Activated gamma-delta T cell treated with Interleukin-2 at 50 U/mL for 16 hours (primary cell): ENCODE results near the gene PYGM.
"Not testable (repeated sequence)": the region's sequence is repeated elsewhere in the genome, so short reads cannot be mapped to it uniquely, and the experiment has no call there.

Source experiments
- DNase-seq: peaks from one replicate; pipeline ENCODE4 v3.0.0-alpha.2; 2020

PYGM gene

GRCh38 chr11:64715110-64715509 is 44.7 kb downstream of the PYGM start:
- no peak for DNase-seq

GRCh38 chr11:64714666-64715065 is 45.1 kb downstream of the PYGM start:
- DNase-seq, result no peak

DNA sequence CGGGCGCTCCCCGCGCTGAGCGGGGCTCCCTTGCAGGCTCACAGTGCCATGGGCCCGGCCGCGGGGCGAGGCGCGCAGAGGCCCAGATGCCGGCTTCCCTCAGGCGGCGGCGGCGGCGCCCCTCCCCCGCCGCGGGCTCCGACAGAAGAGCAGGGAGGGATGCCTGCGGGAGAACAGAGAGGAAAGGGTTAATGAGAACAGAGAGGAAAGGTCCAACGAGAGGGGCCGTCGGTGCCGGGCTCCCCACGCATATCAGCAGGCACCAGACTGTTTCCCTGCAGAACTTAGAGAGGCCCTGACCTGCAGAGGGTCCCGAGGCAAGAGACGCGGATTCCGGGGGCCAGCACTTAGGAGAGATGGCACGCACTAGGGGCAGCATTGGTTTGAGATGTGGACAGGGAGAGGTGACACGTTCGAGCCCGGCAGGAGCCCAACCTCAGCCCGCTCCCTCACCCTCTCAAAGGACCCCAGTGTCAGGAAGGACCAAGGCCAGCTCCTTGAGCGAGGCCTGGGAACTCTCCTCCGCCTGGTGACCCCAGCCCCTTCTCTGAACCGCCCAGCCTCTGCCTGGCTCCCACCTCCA is 45.9 kb downstream of the PYGM start:
- DNase-seq, result no peak

- no peak for DNase-seq
Observed at GRCh38 chr11:64713016-64713707, 46.6 kb downstream of the PYGM start.

DNA sequence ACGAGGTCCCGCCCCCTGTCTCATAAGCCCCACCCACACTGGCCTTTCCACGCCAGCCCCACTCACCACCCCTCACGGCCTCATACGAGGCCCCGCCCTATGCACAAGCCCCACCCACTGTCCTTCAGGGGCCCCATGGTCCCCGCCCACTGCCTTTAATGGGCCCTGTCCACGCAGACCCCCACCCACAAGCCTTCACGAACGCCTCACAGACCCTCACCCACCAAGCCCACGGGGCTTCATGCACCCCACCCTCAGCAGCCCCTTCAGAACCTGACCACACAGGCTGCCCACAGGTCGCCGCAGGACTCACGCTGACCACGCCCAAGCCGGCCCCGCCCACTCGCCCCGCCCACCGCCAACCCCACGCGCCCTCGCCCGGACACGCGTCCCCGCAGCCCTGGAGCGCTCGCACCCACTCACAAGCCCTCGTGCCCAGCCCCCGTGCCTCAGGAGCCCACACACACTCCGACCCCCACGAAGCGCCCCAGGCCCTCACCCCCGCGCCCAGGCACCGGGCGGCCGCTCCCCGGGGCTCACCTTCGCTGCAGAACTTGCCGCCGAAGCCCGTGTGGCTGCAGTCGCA is 47.3 kb downstream of the PYGM start:
- DNase-seq, result no peak

DNA sequence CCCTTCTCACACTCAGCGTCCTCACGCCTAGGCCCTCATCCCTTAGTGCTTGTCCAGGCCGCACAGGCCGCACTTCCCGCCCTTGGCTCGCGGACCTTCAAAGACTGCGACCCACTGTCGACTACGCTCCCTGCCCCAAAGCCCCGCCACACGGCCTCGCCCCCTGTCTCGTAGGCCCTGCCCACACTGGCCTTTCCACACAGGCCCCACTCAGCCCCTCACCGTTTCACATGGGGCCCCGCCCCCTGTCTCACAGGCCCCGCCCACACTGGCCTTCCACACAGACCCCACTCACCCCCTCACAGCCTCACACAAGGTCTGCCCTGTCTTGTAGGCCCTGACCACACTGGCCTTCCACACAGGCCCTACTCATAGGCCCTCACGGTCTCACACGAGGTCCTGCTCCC is 47.8 kb downstream of the PYGM start:
- no peak for DNase-seq

DNA sequence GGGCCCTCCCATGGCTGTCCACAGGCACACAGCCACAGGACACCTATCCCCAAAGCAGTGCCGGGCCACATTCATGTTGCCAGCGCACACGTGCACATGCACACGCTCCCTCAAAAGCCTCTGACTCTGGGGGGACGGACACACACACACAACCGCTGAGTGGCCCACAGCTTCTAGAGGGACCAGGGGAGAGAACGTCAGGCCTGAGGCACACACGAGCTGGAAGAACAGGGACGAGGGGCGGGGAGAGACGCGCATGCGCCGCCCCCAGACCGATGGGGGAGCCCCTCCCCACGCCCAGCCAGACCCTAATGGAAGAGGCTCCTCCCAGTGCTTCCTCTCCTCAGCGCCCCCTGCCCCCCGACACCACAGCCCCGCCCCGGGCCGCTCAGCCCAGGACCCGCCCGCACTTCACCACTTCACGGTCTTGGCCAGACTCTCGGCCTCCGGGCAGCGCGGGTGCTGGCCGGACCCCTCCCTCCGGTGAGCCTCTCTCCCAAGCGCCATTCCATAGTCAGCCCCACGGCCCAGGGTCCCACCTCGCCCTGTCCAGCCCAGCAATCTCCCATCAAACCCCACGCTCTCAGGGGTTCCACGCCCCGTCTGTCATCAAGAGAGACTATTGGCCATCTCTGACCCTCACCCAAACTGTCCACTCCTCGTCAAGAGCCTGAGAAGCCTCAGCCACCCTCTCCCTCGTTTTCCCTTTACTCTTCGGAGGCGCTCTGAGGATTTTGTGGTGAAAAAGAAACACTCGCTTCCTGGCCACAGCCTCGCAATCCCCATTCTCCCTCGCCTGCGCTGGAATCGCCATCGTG is 48.4 kb downstream of the PYGM start:
- DNase-seq, result no peak

DNA sequence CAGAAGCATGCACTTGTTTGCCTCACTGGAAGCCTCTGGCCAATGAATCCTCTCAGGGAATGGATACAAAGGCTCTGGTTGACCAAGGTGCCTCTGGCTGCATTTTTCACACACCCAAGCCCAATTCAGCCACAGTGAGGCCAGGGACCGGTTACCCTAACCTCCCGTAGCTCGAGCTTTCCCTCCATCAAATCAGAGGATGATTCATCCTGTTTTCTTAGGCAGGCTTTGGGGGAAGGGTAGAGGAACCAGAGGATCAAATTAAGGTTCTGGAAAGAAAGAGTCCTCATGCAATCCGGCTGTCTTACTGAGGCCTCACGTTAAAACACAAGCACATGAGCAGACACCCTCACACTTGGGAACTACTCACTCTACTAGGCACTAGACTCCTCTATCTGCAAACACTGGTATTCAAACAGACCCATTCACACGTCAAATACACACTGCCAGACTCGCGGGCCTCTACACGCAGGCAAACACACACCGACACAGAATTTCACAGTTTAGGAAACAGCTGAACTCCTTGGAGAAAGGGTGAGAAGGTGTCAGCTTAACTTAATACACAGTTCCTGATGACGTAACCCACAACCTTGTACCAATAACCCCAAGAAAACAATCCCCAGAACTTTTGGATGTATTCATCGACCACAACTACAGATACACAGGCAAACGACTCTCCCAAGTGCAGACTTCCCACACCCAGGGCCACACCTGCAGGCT is 49.2 kb downstream of the PYGM start:
- no peak for DNase-seq

- DNase-seq, result no peak
Observed at GRCh38 chr11:64705501-64705900, 54.3 kb downstream of the PYGM start.

DNA sequence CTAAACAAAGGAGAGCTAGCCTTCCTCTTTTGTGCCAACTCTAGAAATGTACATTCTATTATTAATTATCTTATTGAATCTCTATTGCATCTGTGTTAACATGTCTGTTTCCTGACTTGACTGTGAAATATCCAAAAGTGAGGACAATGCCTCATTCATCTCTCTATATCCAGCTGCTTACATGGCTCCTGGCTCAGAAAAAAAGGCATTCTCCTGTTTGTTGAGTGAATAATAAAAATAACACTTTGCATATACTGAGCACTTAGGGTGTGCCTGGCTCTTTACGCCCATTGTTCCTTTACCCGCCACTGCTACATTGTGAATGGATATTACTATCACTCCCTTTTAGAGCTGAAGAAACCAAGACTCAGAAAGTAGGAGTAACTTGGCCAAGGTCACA is 56.7 kb downstream of the PYGM start:
- DNase-seq, result no peak

GRCh38 chr11:64701956-64702355 is 57.8 kb downstream of the PYGM start:
- not testable (repeated sequence) for DNase-seq

- DNase-seq, result no peak
Observed at GRCh38 chr11:64698427-64698826, 61.3 kb downstream of the PYGM start.

GRCh38 chr11:64697663-64698375 is 62.0 kb downstream of the PYGM start:
- no peak for DNase-seq
